HG03108 (cell line): Measurements from ENCODE around the gene KIF22.
"Not testable (repeated sequence)": the region's sequence is repeated elsewhere in the genome, so short reads cannot be mapped to it uniquely, and the experiment has no call there.

Experiments
- ATAC-seq: cut with Tn5 transposase; IDR thresholded peaks from one replicate; pipeline ENCODE4 v1.9.1; 2021; ENCODE audit warnings: moderate library complexity; ENCODE audit not compliant: unreplicated experiment

Gene KIF22

GRCh38 chr16:29765167-29766032 lies 25.2 kb upstream of the KIF22 start:
- no peak for ATAC-seq

DNA sequence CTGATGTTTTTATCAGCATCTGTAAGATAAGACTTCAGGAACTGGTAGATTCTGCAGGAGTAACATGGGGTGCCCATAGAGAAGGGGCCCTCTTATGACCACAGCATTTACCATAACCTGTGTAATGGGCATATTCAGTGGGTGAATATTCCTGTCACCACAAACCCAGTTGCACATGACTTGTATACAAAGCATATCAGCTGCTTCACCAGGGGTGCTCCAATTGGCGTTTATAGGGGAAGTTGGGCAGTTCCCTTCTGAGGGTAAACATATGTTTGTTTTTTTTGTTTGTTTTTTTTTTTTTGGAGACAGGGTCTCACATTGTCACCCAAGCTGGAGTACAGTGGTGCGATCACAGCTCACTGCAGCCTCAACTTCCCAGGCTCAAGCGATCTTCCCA lies 24.0 kb upstream of the KIF22 start:
- ATAC-seq: no peak

DNA sequence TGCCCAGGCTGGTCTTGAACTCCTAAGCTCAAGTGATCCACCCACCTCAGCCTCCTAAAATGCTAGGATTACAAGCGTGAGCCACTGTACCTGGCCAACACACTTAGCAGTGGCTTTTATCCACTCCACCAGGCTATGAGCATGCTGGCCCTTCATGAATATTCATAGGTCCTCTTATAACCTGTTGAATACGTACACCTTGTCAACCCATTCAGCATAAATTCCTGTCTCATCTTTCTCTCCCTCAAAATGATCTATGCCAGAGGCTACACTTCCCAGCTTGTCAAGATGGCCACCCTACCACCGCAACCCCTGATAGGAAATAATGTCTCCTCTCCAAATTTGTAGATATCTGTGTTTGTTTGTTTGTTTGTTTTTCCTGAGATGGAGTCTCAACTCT lies 23.5 kb upstream of the KIF22 start:
- no peak for ATAC-seq

DNA sequence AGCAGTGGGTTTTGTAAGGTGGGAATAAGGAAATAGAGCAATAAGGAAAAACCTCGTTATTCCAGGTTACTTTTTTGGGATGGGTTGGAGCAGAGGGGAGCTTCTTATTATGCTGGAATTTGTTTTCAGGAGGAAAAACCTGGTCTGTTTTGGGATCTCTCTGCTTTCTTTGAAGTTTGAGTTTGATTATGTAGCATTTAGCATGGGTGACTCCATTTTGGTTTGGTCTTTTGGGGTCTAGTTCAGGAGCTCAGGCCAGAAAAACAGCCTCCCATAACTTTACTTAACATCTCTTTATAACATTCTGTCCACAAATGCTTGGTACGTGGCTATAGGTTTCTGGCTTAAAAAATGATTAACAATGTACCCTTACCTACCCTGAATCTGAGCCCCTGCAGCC lies 21.0 kb upstream of the KIF22 start:
- ATAC-seq: no peak

- no peak for ATAC-seq
Measured at GRCh38 chr16:29770250-29770929, 20.2 kb upstream of the KIF22 start.

DNA sequence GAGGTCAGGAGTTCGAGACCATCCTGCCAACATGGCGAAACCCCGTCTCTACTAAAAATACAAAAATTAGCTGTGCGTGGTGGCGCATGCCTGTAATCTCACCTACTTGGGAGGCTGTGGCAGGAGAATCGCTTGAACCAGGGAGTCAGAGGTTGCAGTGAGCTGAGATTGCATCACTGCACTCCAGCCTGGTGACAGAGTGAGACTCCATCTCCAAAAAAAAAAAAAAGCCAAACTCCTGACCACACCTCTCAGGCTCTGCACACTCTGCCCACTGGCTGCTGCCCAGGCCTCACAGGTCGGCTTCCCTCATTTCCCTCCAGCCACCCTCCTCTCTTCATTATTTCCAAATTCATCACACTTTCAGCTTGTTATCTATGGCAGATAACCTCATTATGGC lies 18.2 kb upstream of the KIF22 start:
- ATAC-seq: not testable (repeated sequence)

- no peak for ATAC-seq
Measured at GRCh38 chr16:29774730-29775129, 15.8 kb upstream of the KIF22 start.

- no peak for ATAC-seq
Measured at GRCh38 chr16:29775742-29776408, 14.7 kb upstream of the KIF22 start.

GRCh38 chr16:29777576-29778350 lies 12.8 kb upstream of the KIF22 start, which contains the start of gene ZG16:
ZG16 (plus strand) TSS chr16:29778256; CDS start chr16:29779267, 1,011 bp downstream.
- no peak for ATAC-seq

GRCh38 chr16:29779474-29779873 lies 11.1 kb upstream of the KIF22 start:
- ATAC-seq: no peak

DNA sequence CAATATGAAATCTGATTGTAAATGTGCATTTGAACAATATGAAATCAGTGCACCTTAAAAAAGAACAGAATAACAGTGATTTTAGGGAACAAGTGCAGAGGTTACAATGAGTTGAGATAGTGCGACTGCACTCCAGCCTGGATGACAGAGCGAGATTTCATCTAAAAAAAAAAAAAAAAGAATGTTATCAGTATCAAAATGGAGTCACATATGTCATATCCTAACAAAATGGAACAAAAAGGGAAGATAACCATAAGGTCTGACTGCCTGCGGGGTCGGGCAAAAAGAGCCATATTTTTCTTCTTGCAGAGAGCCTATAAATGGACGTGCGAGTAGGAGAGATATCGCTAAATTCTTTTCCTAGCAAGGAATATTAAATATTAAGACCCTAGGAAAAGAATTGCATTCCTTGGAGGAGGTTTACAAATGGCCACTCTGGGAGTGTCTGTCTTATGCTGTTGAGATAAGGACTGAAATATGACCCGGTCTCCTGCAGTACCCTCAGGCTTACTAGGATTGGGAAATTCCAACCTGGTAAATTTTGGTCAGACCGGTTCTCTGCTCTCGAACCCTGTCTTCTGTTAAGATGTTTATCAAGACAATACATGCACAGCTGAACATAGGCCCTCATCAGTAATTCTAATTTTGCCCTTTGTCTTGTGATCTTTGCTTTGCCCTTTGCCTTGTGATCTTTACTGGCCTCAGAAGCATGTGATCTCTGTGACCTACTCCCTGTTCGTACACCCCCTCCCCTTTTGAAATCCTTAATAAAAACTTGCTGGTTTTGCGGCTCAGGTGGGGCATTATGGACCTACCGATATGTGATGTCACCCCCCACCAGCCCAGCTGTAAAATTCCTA lies 7.2 kb upstream of the KIF22 start:
- ATAC-seq: not testable (repeated sequence)

- ATAC-seq: no peak
Measured at GRCh38 chr16:29784157-29784556, 6.4 kb upstream of the KIF22 start.

GRCh38 chr16:29784901-29785500 lies 5.5 kb upstream of the KIF22 start:
- no peak for ATAC-seq

DNA sequence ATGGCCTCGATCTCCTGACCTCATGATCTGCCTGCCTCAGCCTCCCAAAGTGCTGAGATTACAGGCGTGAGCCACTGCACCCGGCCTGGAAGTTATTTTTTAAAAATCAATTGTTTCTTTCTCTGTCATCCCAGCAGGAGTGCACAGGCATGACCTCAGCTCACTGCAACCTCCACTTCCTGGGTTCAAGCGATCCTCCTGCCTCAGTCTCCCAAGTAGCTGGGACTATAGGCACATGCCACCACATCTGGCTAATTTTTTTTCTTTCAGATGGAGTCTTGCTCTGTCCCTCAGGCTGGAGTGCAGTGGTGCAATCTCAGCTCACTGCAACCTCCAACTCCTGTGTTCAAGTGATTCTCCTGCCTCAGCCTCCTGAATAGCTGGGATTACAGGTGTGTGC lies 3.4 kb upstream of the KIF22 start:
- ATAC-seq: not testable (repeated sequence)

GRCh38 chr16:29789775-29790182 lies 772 bp upstream of the KIF22 start:
- no peak for ATAC-seq

DNA sequence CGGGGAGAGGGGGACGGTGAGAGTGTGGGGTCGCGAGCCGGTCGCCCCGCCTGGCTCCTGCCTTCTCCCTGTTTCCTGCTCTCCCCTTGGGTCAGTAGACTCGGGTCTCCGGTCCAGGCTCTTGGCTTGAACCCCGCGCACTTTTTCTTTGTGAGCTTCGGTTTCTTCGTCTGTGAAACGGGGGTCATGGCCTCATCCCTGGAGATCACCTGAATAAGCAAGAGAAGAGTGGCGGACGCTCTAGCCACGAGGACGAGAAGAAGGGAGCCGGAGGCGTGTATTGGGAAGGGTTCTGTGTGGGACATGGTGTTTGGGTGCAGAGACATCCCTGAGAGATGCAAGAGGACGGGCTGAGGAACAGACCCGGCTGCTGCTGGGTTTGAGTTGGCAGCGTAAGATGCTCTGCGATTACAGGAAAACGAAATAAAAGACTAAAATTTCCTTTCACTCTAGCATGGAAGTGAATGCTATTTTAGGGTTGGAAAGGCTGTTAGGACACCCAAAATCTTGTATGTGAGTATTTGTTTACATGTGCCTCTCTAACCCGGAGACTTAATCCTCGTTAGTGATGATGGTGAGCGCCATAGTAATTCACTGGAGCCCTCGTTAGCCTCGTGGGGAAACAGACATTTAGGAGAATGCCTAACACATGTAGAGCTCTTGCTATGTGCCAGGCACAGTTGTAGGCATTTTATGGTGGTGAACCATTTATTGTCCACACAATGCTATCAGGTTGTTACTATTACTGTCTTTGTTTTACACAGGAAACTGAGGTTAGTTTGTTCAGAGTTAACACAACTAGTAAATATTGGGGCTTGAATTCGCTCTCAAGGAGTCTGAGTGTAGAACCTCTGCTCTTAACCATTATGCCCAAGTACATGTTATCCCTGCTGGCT lies 646 bp downstream of the KIF22 start:
- ATAC-seq: no peak

- ATAC-seq: no peak
Measured at GRCh38 chr16:29791845-29792807, 1.6 kb downstream of the KIF22 start.
